A549 (cell line): ENCODE results near the gene RBFA. TPM values are rescaled to one million over a fixed set of nuclear protein-coding genes. Genes with fewer than 3 reads are reported as not detected.
A peak's percentile ranks its signal among the peaks of the same experiment; 100 is the strongest.

Source experiments
- ATAC-seq, 2 experiments: fragments of 200-7000 bp in 1 of 2; fragments of >200 bp in 1 of 2; cut with Nextera tagmentation in 1 of 2; cut with Tn5 transposase in 1 of 2; 3 replicates each; pipeline versions ENCODE4 v1.8.0 to v1.9.1; 2018 to 2020; ENCODE audit warnings: mild to moderate bottlenecking in 1 of 2, moderate library complexity in 1 of 2
- CTCF ChIA-PET: fragments of 300-600 bp; sonication (Branson Sonifier 250); formaldehyde crosslinking; extraction: SDS; loops from one replicate; lab custom pipeline; 2021; ENCODE audit warnings: antibody characterized with exemption, inconsistent platforms; lab: Yijun Ruan, JAX
- POLR2A ChIA-PET: fragments of 350-600 bp; formaldehyde crosslinking; extraction: SDS; loops from one replicate; lab custom pipeline; 2021; ENCODE audit warnings: antibody characterized with exemption, inconsistent platforms; lab: Yijun Ruan, JAX
- DNase-seq, 2 experiments: peaks; one replicate each; pipeline versions ENCODE4 v3.0.0 to v3.0.0-alpha.2; 2011 to 2016; ENCODE audit warnings: low read depth in 1 of 2, low spot score in 1 of 2
- FAIRE-seq: peaks from 2 replicates; lab custom pipeline; 2011; peaks lifted over from hg19 to GRCh38; lab: Jason Lieb, UNC
- H3K27ac ChIP-seq, 2 experiments: fragments of >200 bp; sonication (Bioruptor Twin); formaldehyde crosslinking; 3 replicates each; pipeline ENCODE4 v1.5.1; 2016 to 2017
- H3K4me1 ChIP-seq: fragments of >200 bp; sonication (Bioruptor Twin); formaldehyde crosslinking; 3 replicates; pipeline ENCODE4 v1.6.1; 2016
- H3K4me2 ChIP-seq: fragments of >200 bp; sonication (Bioruptor Twin); formaldehyde crosslinking; 3 replicates; pipeline ENCODE4 v1.6.1; 2016
- H3K4me3 ChIP-seq: fragments of >200 bp; sonication (Bioruptor Twin); formaldehyde crosslinking; 3 replicates; pipeline ENCODE4 v1.5.1; 2016
- H3K9me3 ChIP-seq: fragments of >200 bp; sonication (Bioruptor Twin); formaldehyde crosslinking; 3 replicates; pipeline ENCODE4 v1.6.1; 2016
- CHD2 ChIP-seq: fragments of 150-350 bp; IDR thresholded peaks from 2 replicates; pipeline ENCODE4 v1.6.1; 2014; ENCODE audit warnings: low read length; ENCODE audit not compliant: partially characterized antibody
- EHMT2 ChIP-seq: fragments of 200-600 bp; sonication (generic); IDR thresholded peaks from 2 replicates; pipeline ENCODE4 v1.6.1; 2016; ENCODE audit warnings: antibody characterized with exemption, low read depth, mild to moderate bottlenecking, moderate library complexity
- EP300 ChIP-seq, 2 experiments: fragments of >200 bp; sonication (Bioruptor Twin); formaldehyde crosslinking; IDR thresholded peaks; 2 replicates in 1 of 2; 3 replicates in 1 of 2; pipeline ENCODE4 v1.6.1; 2016 to 2017
- ESRRA ChIP-seq: fragments of 150-350 bp; IDR thresholded peaks from 2 replicates; pipeline ENCODE4 v1.6.1; 2014; ENCODE audit warnings: mild to moderate bottlenecking, low read length, borderline replicate concordance
- FOSB ChIP-seq: fragments of 250-450 bp; sonication (Bioruptor Pico); IDR thresholded peaks from 2 replicates; pipeline ENCODE4 v1.5.0; 2020; ENCODE audit warnings: mild to moderate bottlenecking, moderate library complexity
- FOXS1 ChIP-seq: fragments of 250-450 bp; sonication (Bioruptor Pico); IDR thresholded peaks from 2 replicates; pipeline ENCODE4 v1.5.0; 2020; ENCODE audit warnings: mild to moderate bottlenecking, moderate library complexity
- HDAC2 ChIP-seq: fragments of 200-600 bp; sonication (generic); IDR thresholded peaks from 2 replicates; pipeline ENCODE4 v1.6.1; 2016
- HOXA7 ChIP-seq: fragments of 250-450 bp; sonication (Bioruptor Pico); IDR thresholded peaks from 2 replicates; pipeline ENCODE4 v1.5.0; 2020; ENCODE audit warnings: mild to moderate bottlenecking, moderate library complexity
- HOXB13 ChIP-seq: fragments of 250-450 bp; sonication (Bioruptor Pico); IDR thresholded peaks from 2 replicates; pipeline ENCODE4 v1.5.0; 2020; ENCODE audit warnings: low read depth, mild to moderate bottlenecking, moderate library complexity
- JUN ChIP-seq, 2 experiments: fragments of >200 bp; sonication (Bioruptor Twin); formaldehyde crosslinking; IDR thresholded peaks; 2 replicates in 1 of 2; 3 replicates in 1 of 2; pipeline ENCODE4 v1.6.1; 2016 to 2017
- KDM5A ChIP-seq: fragments of 200-600 bp; sonication (generic); IDR thresholded peaks from 2 replicates; pipeline ENCODE4 v1.6.1; 2016; ENCODE audit warnings: antibody characterized with exemption, mild to moderate bottlenecking
- MYC ChIP-seq: IDR thresholded peaks from 2 replicates; pipeline ENCODE4 v1.6.1; 2012; ENCODE audit warnings: mild to moderate bottlenecking, inconsistent platforms, low read length, improper control_type of control experiment, borderline replicate concordance
- NPAS2 ChIP-seq: fragments of 250-450 bp; sonication (Bioruptor Pico); IDR thresholded peaks from 2 replicates; pipeline ENCODE4 v1.8.0; 2022; ENCODE audit warnings: mild to moderate bottlenecking, moderate library complexity, borderline replicate concordance
- NR3C1 ChIP-seq: fragments of >200 bp; sonication (Bioruptor Twin); formaldehyde crosslinking; IDR thresholded peaks from 3 replicates; pipeline ENCODE4 v1.6.1; 2017
- PHF8 ChIP-seq: fragments of 200-600 bp; sonication (generic); IDR thresholded peaks from 2 replicates; pipeline ENCODE4 v1.6.1; 2016; ENCODE audit warnings: low read depth, mild to moderate bottlenecking, antibody characterized with exemption, moderate library complexity, borderline replicate concordance
- POLR2A ChIP-seq: IDR thresholded peaks from 2 replicates; pipeline ENCODE4 v1.6.1; 2012; ENCODE audit warnings: mild to moderate bottlenecking, low read length
- RAD21 ChIP-seq, 2 experiments: fragments of >200 bp in 1 of 2; sonication (Bioruptor Twin) in 1 of 2; formaldehyde crosslinking in 1 of 2; IDR thresholded peaks in 1 of 2; conservative IDR thresholded peaks in 1 of 2; 2 replicates in 1 of 2; 3 replicates in 1 of 2; pipeline ENCODE4 v1.6.1; 2012 to 2018; ENCODE audit warnings: inconsistent platforms in 1 of 2
- RCOR1 ChIP-seq: fragments of 150-350 bp; IDR thresholded peaks from 2 replicates; pipeline ENCODE4 v1.6.1; 2014; ENCODE audit warnings: antibody characterized with exemption, low read length, low read depth
- RFX5 ChIP-seq: fragments of 450-650 bp; IDR thresholded peaks from 2 replicates; pipeline ENCODE4 v1.7.1; 2014; ENCODE audit warnings: antibody characterized with exemption, mild to moderate bottlenecking, moderate library complexity
- SMC3 ChIP-seq: fragments of >200 bp; sonication (Bioruptor Twin); formaldehyde crosslinking; IDR thresholded peaks from 3 replicates; pipeline ENCODE4 v1.6.1; 2018; ENCODE audit warnings: inconsistent platforms
- TFCP2L1 ChIP-seq: fragments of 250-450 bp; sonication (Bioruptor Pico); IDR thresholded peaks from 2 replicates; pipeline ENCODE4 v1.5.0; 2021; ENCODE audit warnings: mild to moderate bottlenecking
- TP53 ChIP-seq: fragments of 250-450 bp; sonication (Bioruptor Pico); IDR thresholded peaks from 2 replicates; pipeline ENCODE4 v1.5.0; 2021; ENCODE audit warnings: mild to moderate bottlenecking, moderate library complexity
- ZNF302 ChIP-seq: fragments of 250-450 bp; sonication (Bioruptor Pico); IDR thresholded peaks from 2 replicates; pipeline ENCODE4 v1.9.0; 2021; ENCODE audit warnings: inconsistent platforms, mild to moderate bottlenecking, moderate library complexity
- WGBS: methylation state at CpG from one replicate; pipeline ENCODE4 v1.1.6; 2017; ENCODE audit errors: missing lambda C conversion rate; 5-methylcytosine and 5-hydroxymethylcytosine counted together
- polyA plus RNA-seq, 4 experiments: library from polyadenylated mRNA; depleted of rRNA in 3 of 4; stranded (reverse); fragments of >200 nt; fragmentation: RNase III in 1 of 4; extraction: RNeasy Plus Mini Kit Qiagen cat#74134 plus additional on column Dnase treatment in 1 of 4; gene quantifications; 2 replicates in 3 of 4; 3 replicates in 1 of 4; pipeline ENCODE4 v1.2.3, GENCODE V29; 2011 to 2017
- TF ChIP-seq, protein P1 (sequence below): fragments of >200 bp; sonication (Bioruptor Twin); formaldehyde crosslinking; IDR thresholded peaks from 3 replicates; pipeline ENCODE4 v1.6.1; 2016
- TF ChIP-seq, protein P2 (sequence below): IDR thresholded peaks from 2 replicates; pipeline ENCODE4 v1.6.1; 2012
- TF ChIP-seq, protein P3 (sequence below): fragments of 200-600 bp; sonication (generic); IDR thresholded peaks from 2 replicates; pipeline ENCODE4 v1.6.1; 2016; ENCODE audit warnings: antibody characterized with exemption, mild to moderate bottlenecking, moderate library complexity
- TF ChIP-seq, protein P4 (sequence below): IDR thresholded peaks from 2 replicates; pipeline ENCODE4 v1.6.1; 2012

The RBFA gene
- polyA plus RNA-seq, 2 of the 4 experiments (the other 2 are of a cell fraction) = 34.4 to 43.6 TPM

DNA sequence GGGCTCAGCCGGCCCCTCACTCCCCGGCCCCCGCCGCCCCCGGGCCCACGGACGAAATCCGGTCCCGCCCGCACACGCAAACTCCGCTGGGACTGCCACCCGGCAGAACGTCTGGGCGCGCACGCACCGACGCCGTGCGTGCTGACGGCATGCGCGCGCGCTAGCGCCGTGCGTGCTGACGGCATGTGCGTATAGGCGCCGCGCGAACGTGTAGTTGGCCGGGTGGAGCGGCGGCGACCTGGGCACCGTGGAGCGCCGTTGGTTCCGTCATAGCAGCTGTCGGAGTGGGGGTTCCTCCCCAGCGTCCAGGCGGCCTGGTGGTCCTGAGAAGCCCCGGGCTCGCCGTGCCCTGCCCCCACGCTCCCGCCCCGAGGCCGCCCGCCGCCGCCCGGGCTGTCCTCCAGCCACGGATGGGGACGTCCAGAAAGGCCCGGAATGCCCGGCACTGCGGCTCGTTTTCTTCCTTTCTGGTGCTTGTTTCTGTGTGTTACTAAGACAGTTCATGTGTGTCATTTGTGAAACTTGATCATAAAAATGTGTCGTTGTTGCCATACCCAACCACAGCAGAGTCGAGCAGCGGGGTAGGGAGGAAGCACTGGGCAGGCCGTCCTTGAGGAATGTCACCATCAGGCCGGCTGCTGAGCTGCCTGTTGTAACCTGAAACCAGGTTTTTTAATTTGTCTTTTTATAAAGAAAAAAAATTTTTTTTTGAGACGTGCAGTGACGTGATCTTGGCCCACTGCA is 45.6 kb upstream of the RBFA start, which contains the start of gene TXNL4A:
Gene TXNL4A (minus strand): TSS at position 113 of the 744 bp plus-strand sequence. CDS start 171 bp downstream, outside the sequence.
- WGBS = 4% methylated on average over 8 of the region's 71 CpGs
- TF ChIP-seq TFCP2L1 = no peak
- peak; percentile 93 for TF ChIP-seq POLR2A
- TF ChIP-seq, protein P1, sequence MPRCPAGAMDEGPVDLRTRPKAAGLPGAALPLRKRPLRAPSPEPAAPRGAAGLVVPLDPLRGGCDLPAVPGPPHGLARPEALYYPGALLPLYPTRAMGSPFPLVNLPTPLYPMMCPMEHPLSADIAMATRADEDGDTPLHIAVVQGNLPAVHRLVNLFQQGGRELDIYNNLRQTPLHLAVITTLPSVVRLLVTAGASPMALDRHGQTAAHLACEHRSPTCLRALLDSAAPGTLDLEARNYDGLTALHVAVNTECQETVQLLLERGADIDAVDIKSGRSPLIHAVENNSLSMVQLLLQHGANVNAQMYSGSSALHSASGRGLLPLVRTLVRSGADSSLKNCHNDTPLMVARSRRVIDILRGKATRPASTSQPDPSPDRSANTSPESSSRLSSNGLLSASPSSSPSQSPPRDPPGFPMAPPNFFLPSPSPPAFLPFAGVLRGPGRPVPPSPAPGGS = peak; percentile 90; the same call in 2 of the 3 replicates
- TF ChIP-seq EP300 (IDR thresholded peaks at IDR 0.05) = no peak
- no peak for TF ChIP-seq HOXA7 (CRISPR knock-in tag)
- peak in 1 of 2 experiments; percentile 90; a peak in 4 of 5 replicates for TF ChIP-seq JUN (IDR thresholded peaks at IDR 0.05)
- TF ChIP-seq, protein P2, sequence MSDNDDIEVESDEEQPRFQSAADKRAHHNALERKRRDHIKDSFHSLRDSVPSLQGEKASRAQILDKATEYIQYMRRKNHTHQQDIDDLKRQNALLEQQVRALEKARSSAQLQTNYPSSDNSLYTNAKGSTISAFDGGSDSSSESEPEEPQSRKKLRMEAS = peak; percentile 80
- TF ChIP-seq KDM5A = 0 out of 2 replicates have a peak, but pooled peaks have one; percentile 1
- TF ChIP-seq PHF8 = peak; percentile 71; the same call in 1 of the 2 replicates
- peak; percentile 82 for TF ChIP-seq MYC
- TF ChIP-seq ESRRA = no peak
- TF ChIP-seq, all 56 proteins: peak for 7
- ChIA-PET POLR2A (interaction anchor here (0.9 to 1.0 kb wide), 3 partner anchors 13 to 159 kb away, joined by 3 read pairs; no protein-coding TSS in a partner anchor), CTCF (no interaction called here)
- peak within 1 kb of the TSS; percentile 95 for H3K4me2 ChIP-seq
- peak within 1 kb of the TSS; percentile 80 for H3K4me3 ChIP-seq
- ATAC-seq = peak; percentile 99
- no peaks in the 10 kb centered on the region for H3K9me3 ChIP-seq
- no peak for FAIRE-seq
- peak within 1 kb of the TSS; percentile 86 to 99 for H3K27ac ChIP-seq
- H3K4me1 ChIP-seq = peaks cover 6% of the 10 kb centered on the region; the same call in 1 of the 3 replicates
- peak; percentile 50 to 87 for DNase-seq

DNA sequence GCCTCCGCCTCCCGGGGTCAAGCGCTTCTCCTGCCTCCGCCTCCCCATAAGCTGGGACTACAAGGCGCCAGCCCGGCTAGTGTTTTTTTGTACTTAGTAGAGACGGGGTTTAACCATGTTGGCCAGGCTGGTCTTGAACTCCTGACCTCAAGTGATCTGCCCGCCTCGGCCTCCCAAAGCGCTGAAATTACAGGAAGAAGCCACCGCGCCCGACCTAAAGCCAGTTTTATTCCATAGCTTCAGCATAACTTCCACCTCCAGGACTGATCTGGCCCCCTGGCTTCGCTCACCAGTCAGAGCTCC is 45.1 kb upstream of the RBFA start:
- ATAC-seq (no peak), DNase-seq (peak in 1 of 2 experiments; percentile 4), FAIRE-seq (no peak)
- peak overlapping the region; percentile 86 for H3K4me2 ChIP-seq
- H3K9me3 ChIP-seq = no peaks in the 10 kb centered on the region
- CTCF ChIA-PET = no interaction called here
- H3K4me3 ChIP-seq = peak overlapping the region; percentile 80
- TF ChIP-seq ESRRA (no peak), FOSB (CRISPR knock-in tag) (no peak), FOXS1 (CRISPR knock-in tag) (no peak), CHD2 (no peak), SMC3 (no peak), ZNF302 (CRISPR knock-in tag) (no peak), NR3C1 (no peak), RAD21 (conservative IDR thresholded peaks at IDR 0.05 in 1 of 2, IDR thresholded peaks at IDR 0.05 in 1 of 2) (no peak), JUN (IDR thresholded peaks at IDR 0.05) (no peak), RCOR1 (no peak), HOXB13 (CRISPR knock-in tag) (no peak), PHF8 (no peak), EP300 (IDR thresholded peaks at IDR 0.05) (no peak), NPAS2 (no peak)
- POLR2A ChIA-PET = interaction anchor here (0.9 to 1.0 kb wide), 2 partner anchors 45 to 158 kb away, joined by 3 read pairs; no protein-coding TSS in a partner anchor
- WGBS = 60% methylated on average over 14 of the region's 14 CpGs
- H3K4me1 ChIP-seq = peaks cover 6% of the 10 kb centered on the region; the same call in 1 of the 3 replicates
- H3K27ac ChIP-seq = peak overlapping the region; percentile 86 to 99

DNA sequence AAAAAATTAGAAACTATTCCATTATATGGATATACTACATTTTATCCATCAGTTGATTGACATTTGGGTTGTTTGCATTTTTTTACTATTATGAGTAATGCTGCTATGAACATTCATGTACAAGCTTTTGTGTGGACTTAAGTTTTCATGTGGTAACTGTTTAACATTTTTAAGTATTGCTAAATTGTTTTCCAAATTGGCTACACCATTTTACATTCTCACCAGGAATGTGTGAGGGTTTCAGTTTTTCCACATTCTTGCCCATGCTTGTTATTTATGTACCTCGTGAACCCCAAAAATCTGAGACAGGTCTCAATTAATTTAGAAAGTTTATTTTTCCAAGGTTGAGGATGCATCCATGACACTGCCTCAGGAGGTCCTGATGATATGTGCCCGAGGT is 42.7 kb upstream of the RBFA start:
- ATAC-seq (no peak), FAIRE-seq (no peak), DNase-seq (no peak)
- H3K4me2 ChIP-seq = no peak overlapping the region
- TF ChIP-seq, protein P3, sequence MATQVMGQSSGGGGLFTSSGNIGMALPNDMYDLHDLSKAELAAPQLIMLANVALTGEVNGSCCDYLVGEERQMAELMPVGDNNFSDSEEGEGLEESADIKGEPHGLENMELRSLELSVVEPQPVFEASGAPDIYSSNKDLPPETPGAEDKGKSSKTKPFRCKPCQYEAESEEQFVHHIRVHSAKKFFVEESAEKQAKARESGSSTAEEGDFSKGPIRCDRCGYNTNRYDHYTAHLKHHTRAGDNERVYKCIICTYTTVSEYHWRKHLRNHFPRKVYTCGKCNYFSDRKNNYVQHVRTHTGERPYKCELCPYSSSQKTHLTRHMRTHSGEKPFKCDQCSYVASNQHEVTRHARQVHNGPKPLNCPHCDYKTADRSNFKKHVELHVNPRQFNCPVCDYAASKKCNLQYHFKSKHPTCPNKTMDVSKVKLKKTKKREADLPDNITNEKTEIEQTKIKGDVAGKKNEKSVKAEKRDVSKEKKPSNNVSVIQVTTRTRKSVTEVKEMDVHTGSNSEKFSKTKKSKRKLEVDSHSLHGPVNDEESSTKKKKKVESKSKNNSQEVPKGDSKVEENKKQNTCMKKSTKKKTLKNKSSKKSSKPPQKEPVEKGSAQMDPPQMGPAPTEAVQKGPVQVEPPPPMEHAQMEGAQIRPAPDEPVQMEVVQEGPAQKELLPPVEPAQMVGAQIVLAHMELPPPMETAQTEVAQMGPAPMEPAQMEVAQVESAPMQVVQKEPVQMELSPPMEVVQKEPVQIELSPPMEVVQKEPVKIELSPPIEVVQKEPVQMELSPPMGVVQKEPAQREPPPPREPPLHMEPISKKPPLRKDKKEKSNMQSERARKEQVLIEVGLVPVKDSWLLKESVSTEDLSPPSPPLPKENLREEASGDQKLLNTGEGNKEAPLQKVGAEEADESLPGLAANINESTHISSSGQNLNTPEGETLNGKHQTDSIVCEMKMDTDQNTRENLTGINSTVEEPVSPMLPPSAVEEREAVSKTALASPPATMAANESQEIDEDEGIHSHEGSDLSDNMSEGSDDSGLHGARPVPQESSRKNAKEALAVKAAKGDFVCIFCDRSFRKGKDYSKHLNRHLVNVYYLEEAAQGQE = no peak
- TF ChIP-seq, protein P4, sequence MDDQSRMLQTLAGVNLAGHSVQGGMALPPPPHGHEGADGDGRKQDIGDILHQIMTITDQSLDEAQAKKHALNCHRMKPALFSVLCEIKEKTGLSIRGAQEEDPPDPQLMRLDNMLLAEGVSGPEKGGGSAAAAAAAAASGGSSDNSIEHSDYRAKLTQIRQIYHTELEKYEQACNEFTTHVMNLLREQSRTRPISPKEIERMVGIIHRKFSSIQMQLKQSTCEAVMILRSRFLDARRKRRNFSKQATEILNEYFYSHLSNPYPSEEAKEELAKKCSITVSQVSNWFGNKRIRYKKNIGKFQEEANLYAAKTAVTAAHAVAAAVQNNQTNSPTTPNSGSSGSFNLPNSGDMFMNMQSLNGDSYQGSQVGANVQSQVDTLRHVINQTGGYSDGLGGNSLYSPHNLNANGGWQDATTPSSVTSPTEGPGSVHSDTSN = no peak
- no peak for TF ChIP-seq EHMT2
- no peak for TF ChIP-seq TP53 (CRISPR knock-in tag)
- TF ChIP-seq HDAC2 = no peak
- no peak for TF ChIP-seq RFX5
- no peak overlapping the region for H3K27ac ChIP-seq
- H3K4me3 ChIP-seq = no peak overlapping the region
- CTCF ChIA-PET = no interaction called here
- H3K9me3 ChIP-seq = no peaks in the 10 kb centered on the region
- WGBS = 44% methylated on average over 2 of the region's 2 CpGs
- POLR2A ChIA-PET = no interaction called here
- H3K4me1 ChIP-seq = peaks cover 4% of the 10 kb centered on the region; the same call in 1 of the 3 replicates
